Measurements from ENCODE around the gene NCOR1. TPM values are rescaled to one million over a fixed set of nuclear protein-coding genes. Genes with fewer than 3 reads are reported as not detected.
"Not testable (repeated sequence)": the region's sequence is repeated elsewhere in the genome, so short reads cannot be mapped to it uniquely, and the experiment has no call there.

The NCOR1 gene
- polyA plus RNA-seq, 1 experiment: 109 TPM

- no peak for DNase-seq (ENCODE audit: low read depth)
- H3K36me3 ChIP-seq (ENCODE audit: control insufficient read depth, insufficient read depth, low read length): no peaks in the 10 kb centered on the region
Observed at GRCh38 chr17:16232391-16232790, 17.1 kb upstream of the NCOR1 start.

GRCh38 chr17:16229912-16230561 is 14.7 kb upstream of the NCOR1 start:
- CTCF ChIA-PET: interaction anchor here (1.3 kb wide), 1 partner anchor 19 kb away, joined by 4 read pairs; no protein-coding TSS in a partner anchor
- DNase-seq (ENCODE audit: low read depth); H3K36me3 ChIP-seq (ENCODE audit: control insufficient read depth, insufficient read depth, low read length); H3K4me3 ChIP-seq (ENCODE audit: low read depth, low read length); POLR2A ChIA-PET; H3K27me3 ChIP-seq (ENCODE audit: control insufficient read depth, insufficient read depth, low read length): not testable (repeated sequence)

More at GRCh38 chr17:16232391-16232790, 17.1 kb upstream of the NCOR1 start:
- no peaks in the 10 kb centered on the region for H3K27me3 ChIP-seq (ENCODE audit: control insufficient read depth, insufficient read depth, low read length)
- POLR2A ChIA-PET: no interaction called here
- CTCF ChIA-PET: no interaction called here
- no peak overlapping the region for H3K4me3 ChIP-seq (ENCODE audit: low read depth, low read length)
- no peak for TF ChIP-seq CTCF (IDR thresholded peaks at IDR 0.05; ENCODE audit: insufficient read depth, low read depth, low read length)

- DNase-seq (ENCODE audit: low read depth): no peak
- no peak overlapping the region for H3K4me3 ChIP-seq (ENCODE audit: low read depth, low read length)
- TF ChIP-seq CTCF (IDR thresholded peaks at IDR 0.05; ENCODE audit: insufficient read depth, low read depth, low read length): no peak
- H3K36me3 ChIP-seq (ENCODE audit: control insufficient read depth, insufficient read depth, low read length): no peaks in the 10 kb centered on the region
- ChIA-PET POLR2A (interaction anchor here (0.7 kb wide), 1 partner anchor 179 kb away, joined by 7 read pairs; no protein-coding TSS in a partner anchor), CTCF (interaction anchor here (0.8 kb wide), 1 partner anchor 83 kb away, joined by 3 read pairs; no protein-coding TSS in a partner anchor)
- no peaks in the 10 kb centered on the region for H3K27me3 ChIP-seq (ENCODE audit: control insufficient read depth, insufficient read depth, low read length)
Observed at GRCh38 chr17:16222406-16222805, 7.1 kb upstream of the NCOR1 start.

GRCh38 chr17:16217002-16217635 is 1.8 kb upstream of the NCOR1 start, which contains the start of gene PIGL:
PIGL (plus strand) TSS chr17:16217210; CDS start chr17:16217227, 17 bp downstream.
- CTCF ChIA-PET: interaction anchor here (1.0 to 2.2 kb wide), 4 partner anchors 74 to 147 kb away, joined by 3 to 5 read pairs (median 3); no protein-coding TSS in a partner anchor
- POLR2A ChIA-PET: no interaction called here

GRCh38 chr17:16216341-16217001 is 1.1 kb upstream of the NCOR1 start:
- H3K27me3 ChIP-seq (ENCODE audit: control insufficient read depth, insufficient read depth, low read length); POLR2A ChIA-PET; H3K36me3 ChIP-seq (ENCODE audit: control insufficient read depth, insufficient read depth, low read length); DNase-seq (ENCODE audit: low read depth): not testable (repeated sequence)
- peak overlapping the region; percentile 84 for H3K4me3 ChIP-seq (ENCODE audit: low read depth, low read length)
- CTCF ChIA-PET: interaction anchor here (1.3 to 2.2 kb wide), 2 partner anchors 75 to 147 kb away, joined by 3 to 5 read pairs; no protein-coding TSS in a partner anchor

More at GRCh38 chr17:16217002-16217635, 1.8 kb upstream of the NCOR1 start, which contains the start of gene PIGL:
- TF ChIP-seq CTCF (IDR thresholded peaks at IDR 0.05; ENCODE audit: insufficient read depth, low read depth, low read length): 0 out of 2 replicates have a peak, but pooled peaks have one; percentile 12
- Histone ChIP-seq H3K36me3 (ENCODE audit: control insufficient read depth, insufficient read depth, low read length) (no peaks in the 10 kb centered on the region), H3K4me3 (ENCODE audit: low read depth, low read length) (peak within 1 kb of the TSS; percentile 84), H3K27me3 (ENCODE audit: control insufficient read depth, insufficient read depth, low read length) (no peaks in the 10 kb centered on the region)
- peak; percentile 66 for DNase-seq (ENCODE audit: low read depth)

GRCh38 chr17:16215965-16216316 is 607 bp upstream of the NCOR1 start:
- ChIA-PET POLR2A (no interaction called here), CTCF (interaction anchor here (1.3 to 2.2 kb wide), 3 partner anchors 76 to 148 kb away, joined by 3 to 5 read pairs (median 4); no protein-coding TSS in a partner anchor)
- no peaks in the 10 kb centered on the region for H3K27me3 ChIP-seq (ENCODE audit: control insufficient read depth, insufficient read depth, low read length)
- no peak for TF ChIP-seq CTCF (IDR thresholded peaks at IDR 0.05; ENCODE audit: insufficient read depth, low read depth, low read length)
- no peaks in the 10 kb centered on the region for H3K36me3 ChIP-seq (ENCODE audit: control insufficient read depth, insufficient read depth, low read length)
- peak overlapping the region; percentile 84 for H3K4me3 ChIP-seq (ENCODE audit: low read depth, low read length)
- no peak for DNase-seq (ENCODE audit: low read depth)

Measured in BJ (cell line).